HepG2 (cell line): ENCODE measurements around the gene OGG1. TPM values are rescaled to one million over a fixed set of nuclear protein-coding genes. Genes with fewer than 3 reads are reported as not detected.

Experiments
- CHD2 ChIP-seq: IDR thresholded peaks from 2 replicates; pipeline ENCODE4 v1.6.1; 2011; ENCODE audit warnings: low read depth, low read length, improper control_type of control experiment
- EP300 ChIP-seq, 3 experiments: sonication (generic) in 1 of 3; formaldehyde crosslinking in 1 of 3; IDR thresholded peaks; 2 replicates each; pipeline versions ENCODE4 v1.5.1 to v1.6.1; 2011 to 2020; ENCODE audit warnings: low read depth in 2 of 3, low read length in 2 of 3, borderline replicate concordance in 1 of 3, improper control_type of control experiment in 1 of 3, mild to moderate bottlenecking in 1 of 3, missing genetic modification reagents in 1 of 3, moderate library complexity in 1 of 3
- GATA4 ChIP-seq: sonication (generic); IDR thresholded peaks from 2 replicates; pipeline ENCODE4 v1.6.1; 2016; ENCODE audit warnings: antibody characterized with exemption, low read depth, borderline replicate concordance
- GPN1 ChIP-seq: sonication (generic); formaldehyde crosslinking; IDR thresholded peaks from 2 replicates; pipeline ENCODE4 v1.5.1; 2020; ENCODE audit warnings: missing genetic modification reagents, borderline replicate concordance
- LRRFIP1 ChIP-seq: sonication (generic); formaldehyde crosslinking; conservative IDR thresholded peaks from 2 replicates; pipeline ENCODE4 v1.4.0; 2020; ENCODE audit warnings: missing genetic modification reagents
- MXD3 ChIP-seq: IDR thresholded peaks from 2 replicates; pipeline ENCODE4 v1.6.1; 2016; ENCODE audit warnings: mild to moderate bottlenecking, missing biosample characterization, missing genetic modification reagents
- NFKBIZ ChIP-seq: IDR thresholded peaks from 2 replicates; pipeline ENCODE4 v1.6.1; 2018; ENCODE audit warnings: missing genetic modification reagents, missing compliant biosample characterization
- ZC3H4 ChIP-seq: sonication (generic); formaldehyde crosslinking; IDR thresholded peaks from 2 replicates; pipeline ENCODE4 v1.4.0; 2020; ENCODE audit warnings: missing genetic modification reagents, borderline replicate concordance
- ZFX ChIP-seq: sonication (generic); formaldehyde crosslinking; IDR thresholded peaks from 2 replicates; pipeline ENCODE4 v1.4.0; 2020; ENCODE audit warnings: mild to moderate bottlenecking, low read depth, missing genetic modification reagents, moderate library complexity
- ZNF136 ChIP-seq: sonication (generic); formaldehyde crosslinking; IDR thresholded peaks from 2 replicates; pipeline ENCODE4 v1.8.1; 2022; ENCODE audit warnings: low read depth, mild to moderate bottlenecking, moderate library complexity, missing genetic modification reagents
- ZNF329 ChIP-seq: sonication (generic); formaldehyde crosslinking; IDR thresholded peaks from 2 replicates; pipeline ENCODE4 v1.9.0; 2021; ENCODE audit warnings: low read depth, mild to moderate bottlenecking, missing genetic modification reagents
- ZNF446 ChIP-seq: sonication (generic); formaldehyde crosslinking; IDR thresholded peaks from 2 replicates; pipeline ENCODE4 v1.5.0; 2020; ENCODE audit warnings: mild to moderate bottlenecking, missing genetic modification reagents
- ZNF484 ChIP-seq: sonication (generic); formaldehyde crosslinking; IDR thresholded peaks from 2 replicates; pipeline ENCODE4 v1.5.1; 2020; ENCODE audit warnings: mild to moderate bottlenecking, low read depth, missing genetic modification reagents, borderline replicate concordance
- polyA plus RNA-seq, 8 experiments: library from polyadenylated mRNA; depleted of rRNA in 3 of 8; stranded (reverse) in 7 of 8; unstranded in 1 of 8; fragments of >200 nt; fragmentation: Illumina TruSeq in 4 of 8; extraction: Trizol in 4 of 8; gene quantifications; 2 replicates each; pipeline versions ENCODE4 v1.2.1 to v1.2.3, GENCODE V29; 2011 to 2016; ENCODE audit warnings: low read depth in 4 of 8, missing spikeins in 1 of 8, mixed read lengths in 1 of 8; ENCODE audit not compliant: insufficient read depth in 1 of 8
- total RNA-seq, 5 experiments: library from RNA; depleted of rRNA; stranded (reverse); fragments of >200 nt; fragmentation: Illumina TruSeq; extraction: Trizol; gene quantifications; 2 replicates each; pipeline ENCODE4 v1.2.3, GENCODE V29; 2016; ENCODE audit warnings: low read depth in 1 of 5
- TF ChIP-seq, protein P1 (sequence below): sonication (generic); IDR thresholded peaks from 2 replicates; pipeline ENCODE4 v1.6.1; 2016; ENCODE audit warnings: low read depth, borderline replicate concordance
- TF ChIP-seq, protein P2 (sequence below): IDR thresholded peaks from 2 replicates; pipeline ENCODE4 v1.6.1; 2016; ENCODE audit warnings: missing compliant biosample characterization, missing genetic modification reagents, borderline replicate concordance
- TF ChIP-seq, protein P3 (sequence below): sonication (generic); formaldehyde crosslinking; IDR thresholded peaks from 2 replicates; pipeline ENCODE4 v1.4.0; 2020; ENCODE audit warnings: mild to moderate bottlenecking, missing genetic modification reagents
- TF ChIP-seq, protein P4 (sequence below): sonication (generic); formaldehyde crosslinking; IDR thresholded peaks from 2 replicates; pipeline ENCODE4 v1.5.0; 2020; ENCODE audit warnings: mild to moderate bottlenecking, low read depth, missing genetic modification reagents, borderline replicate concordance
- TF ChIP-seq, protein P5 (sequence below): sonication (generic); formaldehyde crosslinking; IDR thresholded peaks from 2 replicates; pipeline ENCODE4 v1.9.0; 2022; ENCODE audit warnings: missing genetic modification reagents, mild to moderate bottlenecking, borderline replicate concordance

OGG1 gene
- total and polyA plus RNA-seq, 2 of the 13 experiments (the other 11 are each of a cell fraction or from before 2014, with no cell fraction given): 28.7 to 33.2 TPM

DNA sequence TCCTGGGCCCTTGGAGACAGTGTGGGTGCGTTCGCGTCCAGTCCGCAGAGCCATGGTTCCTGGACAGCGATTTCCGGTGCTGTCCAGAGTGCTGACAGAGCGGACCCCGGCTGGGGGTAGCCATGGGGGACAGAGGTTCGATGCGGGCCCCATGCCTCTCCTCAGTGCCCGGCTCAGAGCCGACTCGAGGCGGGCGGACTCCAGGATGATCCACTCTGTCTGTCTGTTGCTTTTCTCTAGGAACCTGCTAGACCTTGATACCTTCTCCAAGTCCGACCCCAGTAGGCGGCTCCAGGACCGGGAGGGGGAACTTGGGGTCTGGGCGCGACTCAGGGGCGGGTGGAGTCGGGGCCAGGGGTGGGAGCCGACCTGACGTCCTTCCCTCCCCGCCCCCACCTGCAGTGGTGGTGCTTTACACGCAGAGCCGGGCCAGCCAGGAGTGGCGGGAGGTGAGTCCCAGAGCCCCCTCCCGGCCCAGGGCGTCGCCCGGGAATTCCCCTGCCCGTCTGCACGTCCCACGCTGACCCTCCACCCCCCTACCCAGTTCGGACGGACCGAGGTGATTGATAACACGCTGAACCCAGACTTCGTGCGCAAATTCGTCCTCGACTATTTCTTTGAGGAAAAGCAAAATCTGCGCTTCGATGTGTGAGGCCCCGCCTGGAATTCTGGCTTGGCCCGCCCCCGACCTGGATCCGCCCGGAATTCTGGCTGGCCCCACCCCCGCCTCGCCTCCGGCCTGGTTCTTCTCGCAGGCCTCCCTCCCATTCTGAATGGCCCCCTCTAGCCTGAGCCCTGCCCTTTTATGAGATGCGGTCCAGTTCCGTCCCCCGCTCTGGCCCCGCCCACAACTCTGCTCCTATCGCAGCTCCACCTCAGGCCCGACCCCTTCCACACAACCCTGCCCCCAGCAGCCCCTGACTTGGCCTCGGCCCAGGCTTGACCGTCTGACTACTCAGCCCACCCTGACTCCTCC lies 45.1 kb upstream of the OGG1 start (continued):
- TF ChIP-seq, protein P1, sequence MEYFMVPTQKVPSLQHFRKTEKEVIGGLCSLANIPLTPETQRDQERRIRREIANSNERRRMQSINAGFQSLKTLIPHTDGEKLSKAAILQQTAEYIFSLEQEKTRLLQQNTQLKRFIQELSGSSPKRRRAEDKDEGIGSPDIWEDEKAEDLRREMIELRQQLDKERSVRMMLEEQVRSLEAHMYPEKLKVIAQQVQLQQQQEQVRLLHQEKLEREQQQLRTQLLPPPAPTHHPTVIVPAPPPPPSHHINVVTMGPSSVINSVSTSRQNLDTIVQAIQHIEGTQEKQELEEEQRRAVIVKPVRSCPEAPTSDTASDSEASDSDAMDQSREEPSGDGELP: no peak
- TF ChIP-seq ZNF136 (CRISPR knock-in tag) (no peak), LRRFIP1 (CRISPR knock-in tag) (0 out of 2 replicates have a peak, but pooled peaks have one; percentile 61), ZNF484 (no peak), MXD3 (peak; percentile 95), CHD2 (no peak), GATA4 (no peak), EP300 (IDR thresholded peaks at IDR 0.05; ENCODE audit: low read depth in 2 of 2, low read length in 2 of 2) (no peak), EP300 (CRISPR knock-in tag; IDR thresholded peaks at IDR 0.05; ENCODE audit: borderline replicate concordance) (0 out of 2 replicates have a peak, but pooled peaks have one; percentile 26), GPN1 (CRISPR knock-in tag) (peak; percentile 96; the same call in 1 of the 2 replicates), ZFX (no peak), ZNF329 (CRISPR knock-in tag) (no peak), NFKBIZ (CRISPR knock-in tag) (no peak), ZC3H4 (CRISPR knock-in tag) (peak; percentile 53; the same call in 1 of the 2 replicates), ZNF446 (peak; percentile 69; the same call in 1 of the 2 replicates)
- TF ChIP-seq, protein P2, sequence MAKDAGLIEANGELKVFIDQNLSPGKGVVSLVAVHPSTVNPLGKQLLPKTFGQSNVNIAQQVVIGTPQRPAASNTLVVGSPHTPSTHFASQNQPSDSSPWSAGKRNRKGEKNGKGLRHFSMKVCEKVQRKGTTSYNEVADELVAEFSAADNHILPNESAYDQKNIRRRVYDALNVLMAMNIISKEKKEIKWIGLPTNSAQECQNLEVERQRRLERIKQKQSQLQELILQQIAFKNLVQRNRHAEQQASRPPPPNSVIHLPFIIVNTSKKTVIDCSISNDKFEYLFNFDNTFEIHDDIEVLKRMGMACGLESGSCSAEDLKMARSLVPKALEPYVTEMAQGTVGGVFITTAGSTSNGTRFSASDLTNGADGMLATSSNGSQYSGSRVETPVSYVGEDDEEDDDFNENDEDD (CRISPR knock-in tag): no peak
- TF ChIP-seq, protein P3, sequence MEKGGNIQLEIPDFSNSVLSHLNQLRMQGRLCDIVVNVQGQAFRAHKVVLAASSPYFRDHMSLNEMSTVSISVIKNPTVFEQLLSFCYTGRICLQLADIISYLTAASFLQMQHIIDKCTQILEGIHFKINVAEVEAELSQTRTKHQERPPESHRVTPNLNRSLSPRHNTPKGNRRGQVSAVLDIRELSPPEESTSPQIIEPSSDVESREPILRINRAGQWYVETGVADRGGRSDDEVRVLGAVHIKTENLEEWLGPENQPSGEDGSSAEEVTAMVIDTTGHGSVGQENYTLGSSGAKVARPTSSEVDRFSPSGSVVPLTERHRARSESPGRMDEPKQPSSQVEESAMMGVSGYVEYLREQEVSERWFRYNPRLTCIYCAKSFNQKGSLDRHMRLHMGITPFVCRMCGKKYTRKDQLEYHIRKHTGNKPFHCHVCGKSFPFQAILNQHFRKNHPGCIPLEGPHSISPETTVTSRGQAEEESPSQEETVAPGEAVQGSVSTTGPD (CRISPR knock-in tag): no peak
- TF ChIP-seq, protein P4, sequence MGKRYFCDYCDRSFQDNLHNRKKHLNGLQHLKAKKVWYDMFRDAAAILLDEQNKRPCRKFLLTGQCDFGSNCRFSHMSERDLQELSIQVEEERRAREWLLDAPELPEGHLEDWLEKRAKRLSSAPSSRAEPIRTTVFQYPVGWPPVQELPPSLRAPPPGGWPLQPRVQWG: no peak
- TF ChIP-seq, protein P5, sequence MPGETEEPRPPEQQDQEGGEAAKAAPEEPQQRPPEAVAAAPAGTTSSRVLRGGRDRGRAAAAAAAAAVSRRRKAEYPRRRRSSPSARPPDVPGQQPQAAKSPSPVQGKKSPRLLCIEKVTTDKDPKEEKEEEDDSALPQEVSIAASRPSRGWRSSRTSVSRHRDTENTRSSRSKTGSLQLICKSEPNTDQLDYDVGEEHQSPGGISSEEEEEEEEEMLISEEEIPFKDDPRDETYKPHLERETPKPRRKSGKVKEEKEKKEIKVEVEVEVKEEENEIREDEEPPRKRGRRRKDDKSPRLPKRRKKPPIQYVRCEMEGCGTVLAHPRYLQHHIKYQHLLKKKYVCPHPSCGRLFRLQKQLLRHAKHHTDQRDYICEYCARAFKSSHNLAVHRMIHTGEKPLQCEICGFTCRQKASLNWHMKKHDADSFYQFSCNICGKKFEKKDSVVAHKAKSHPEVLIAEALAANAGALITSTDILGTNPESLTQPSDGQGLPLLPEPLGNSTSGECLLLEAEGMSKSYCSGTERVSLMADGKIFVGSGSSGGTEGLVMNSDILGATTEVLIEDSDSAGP: no peak
